ENCODE results near the gene SLC35F4. TPM values are rescaled to one million over a fixed set of nuclear protein-coding genes. Genes with fewer than 3 reads are reported as not detected.

SLC35F4 gene
- total and polyA plus RNA-seq, 2 of the 4 experiments (the other 2 are of a cell fraction), result not detected

GRCh38 chr14:57834961-57835360 lies 30.9 kb downstream of the SLC35F4 start:
- Histone ChIP-seq H4K5ac (ENCODE audit: low read depth, low read length) (no peak overlapping the region), H2BK5ac (ENCODE audit: low read depth, low read length, poor library complexity, severe bottlenecking) (no peak overlapping the region), H3K23ac (ENCODE audit: low read depth, low read length) (no peak overlapping the region), H2AK9ac (replicated peaks; ENCODE audit: low read depth, low read length, poor library complexity) (no peak overlapping the region), H3K9me3 (ENCODE audit: control insufficient read depth, insufficient read depth, low read length) (no peaks in the 10 kb centered on the region), H3K4me3 (ENCODE audit: insufficient read depth, low read depth, low read length) (no peak overlapping the region), H3K27me3 (ENCODE audit: control insufficient read depth, insufficient read depth, low read length) (no peaks in the 10 kb centered on the region; the same call in 1 of the 2 replicates), H2BK120ac (ENCODE audit: low read depth, low read length) (no peak overlapping the region), H3K9ac (ENCODE audit: low read depth, low read length) (no peak overlapping the region), H3K79me1 (ENCODE audit: low read depth in 1 of 2, low read length in 2 of 2) (no peaks in the 10 kb centered on the region), H3K14ac (replicated peaks; ENCODE audit: low read depth, low read length) (no peak overlapping the region), H4K8ac (ENCODE audit: low read depth in 2 of 2, low read length in 2 of 2) (no peak overlapping the region), H3K4me2 (ENCODE audit: low read depth, low read length) (no peak overlapping the region), H2AFZ (replicated peaks; ENCODE audit: low read length, poor library complexity) (no peak overlapping the region), H4K20me1 (ENCODE audit: insufficient read depth, low read length) (no peaks in the 10 kb centered on the region), H4K91ac (ENCODE audit: insufficient read depth, low read depth, low read length) (no peak overlapping the region), H3K56ac (ENCODE audit: extremely low read depth, insufficient read depth, low read length) (no peak overlapping the region), H3K9me1 (ENCODE audit: insufficient read depth, low read length) (no peaks in the 10 kb centered on the region), H3K27ac (ENCODE audit: insufficient read depth, low read length) (no peak overlapping the region), H2AK5ac (ENCODE audit: low read depth, low read length) (no peak overlapping the region), H3K18ac (ENCODE audit: low read depth, low read length) (no peak overlapping the region), H3K36me3 (ENCODE audit: control insufficient read depth, insufficient read depth, low read length) (no peaks in the 10 kb centered on the region), H2BK20ac (ENCODE audit: low read depth, low read length) (no peak overlapping the region), H2BK15ac (ENCODE audit: low read depth, low read length) (no peak overlapping the region), H3K4me1 (ENCODE audit: control insufficient read depth, insufficient read depth, low read length) (no peaks in the 10 kb centered on the region), H3K4ac (ENCODE audit: low read depth, low read length) (no peak overlapping the region)
- no CpG with 5 or more reads among the region's 3 CpGs for WGBS, 2 experiments (ENCODE audit: extremely low coverage in 2 of 2, insufficient read length in 1 of 2)
- DNase-seq (no peak), ATAC-seq (ENCODE audit: low read depth) (no peak)
- intact Hi-C loops (cut with micrococcal nuclease) (no loop called here), dilution Hi-C loops (cut with HindIII; ENCODE audit: low sequenced_read_pairs, unreplicated experiment) (no loop called here), in situ Hi-C loops (cut with MboI; ENCODE audit: low sequenced_read_pairs) (no loop called here)
- POLR2A ChIA-PET (ENCODE audit: unreplicated experiment), result no interaction called here
- CTCF ChIA-PET, result no interaction called here
- BruUV-seq (replicated peaks), result no TSS peak
- no peak for TF ChIP-seq MAZ (IDR thresholded peaks at IDR 0.05; ENCODE audit: borderline replicate concordance, low read depth, low read length)
- TF ChIP-seq CEBPB (IDR thresholded peaks at IDR 0.05; ENCODE audit: low read depth, low read length), result no peak
- TF ChIP-seq MAFK (IDR thresholded peaks at IDR 0.05; ENCODE audit: low read depth, low read length), result no peak
- no peak for TF ChIP-seq CHD1 (IDR thresholded peaks at IDR 0.05; ENCODE audit: low read depth, low read length)
- no peak for TF ChIP-seq NFE2L2 (IDR thresholded peaks at IDR 0.05; ENCODE audit: low read depth, low read length)
- no peak for TF ChIP-seq BHLHE40 (IDR thresholded peaks at IDR 0.05; ENCODE audit: low read depth, low read length)
- no peak for TF ChIP-seq SMC3 (IDR thresholded peaks at IDR 0.05; ENCODE audit: low read depth, low read length)
- TF ChIP-seq RAD21 (IDR thresholded peaks at IDR 0.05; ENCODE audit: low read length), result no peak
